GM21717 (cell line): ENCODE results near the gene DYNLL1.
A peak's percentile ranks its signal among the peaks of the same experiment; 100 is the strongest.
"Not testable (repeated sequence)": the region's sequence is repeated elsewhere in the genome, so short reads cannot be mapped to it uniquely, and the experiment has no call there.

Experiments
- ATAC-seq: cut with Tn5 transposase; IDR thresholded peaks from one replicate; pipeline ENCODE4 v1.9.1; 2021; ENCODE audit warnings: mild to moderate bottlenecking, moderate library complexity; ENCODE audit not compliant: unreplicated experiment

The DYNLL1 gene

GRCh38 chr12:120495731-120496412, at the start of gene DYNLL1:
TSS of gene DYNLL1 (plus strand) at chr12:120496113. CDS start at chr12:120496422, 309 bp downstream.
- peak; percentile 92 for ATAC-seq

GRCh38 chr12:120446844-120447178, 49.1 kb upstream of the DYNLL1 start:
- not testable (repeated sequence) for ATAC-seq

- ATAC-seq = no peak
These were observed 47.9 kb upstream of the DYNLL1 start for GRCh38 chr12:120447992-120448391.

- ATAC-seq = not testable (repeated sequence)
These were observed 43.4 kb upstream of the DYNLL1 start for GRCh38 chr12:120452524-120452923.

GRCh38 chr12:120453060-120453750, 42.7 kb upstream of the DYNLL1 start:
- no peak for ATAC-seq

- no peak for ATAC-seq
These were observed 41.9 kb upstream of the DYNLL1 start for GRCh38 chr12:120453977-120454376.

- no peak for ATAC-seq
These were observed 40.6 kb upstream of the DYNLL1 start for GRCh38 chr12:120455302-120455701.

GRCh38 chr12:120457133-120457532, 38.8 kb upstream of the DYNLL1 start:
- ATAC-seq = no peak

GRCh38 chr12:120460157-120460556, 35.8 kb upstream of the DYNLL1 start:
- ATAC-seq = no peak

- no peak for ATAC-seq
These were observed 33.7 kb upstream of the DYNLL1 start for GRCh38 chr12:120462099-120462640.

GRCh38 chr12:120463712-120464111, 32.2 kb upstream of the DYNLL1 start:
- ATAC-seq = no peak

GRCh38 chr12:120465756-120466155, 30.2 kb upstream of the DYNLL1 start:
- ATAC-seq = no peak

- no peak for ATAC-seq
These were observed 29.2 kb upstream of the DYNLL1 start for GRCh38 chr12:120466560-120467315.

- ATAC-seq = no peak
These were observed 28.5 kb upstream of the DYNLL1 start for GRCh38 chr12:120467439-120467838.

GRCh38 chr12:120468325-120468820, 27.5 kb upstream of the DYNLL1 start:
- ATAC-seq = peak; percentile 9

GRCh38 chr12:120468821-120469449, 27.0 kb upstream of the DYNLL1 start:
- peak; percentile 27 for ATAC-seq

- peak; percentile 80 for ATAC-seq
These were observed 26.3 kb upstream of the DYNLL1 start, which contains the start of gene SRSF9 for GRCh38 chr12:120469450-120470149. TSS of gene SRSF9 (minus strand) at chr12:120469748. CDS start at chr12:120469609, 139 bp downstream.

GRCh38 chr12:120470150-120470784, 25.6 kb upstream of the DYNLL1 start:
- ATAC-seq = peak; percentile 12

- no peak for ATAC-seq
These were observed 23.4 kb upstream of the DYNLL1 start for GRCh38 chr12:120472521-120472920.
